Endodermal cell (in vitro differentiated cells): ENCODE data around the gene POU2AF1. TPM values are rescaled to one million over a fixed set of nuclear protein-coding genes. Genes with fewer than 3 reads are reported as not detected.

ENCODE experiments used
- DNase-seq: peaks from one replicate; pipeline ENCODE4 v3.0.0-alpha.2; 2017
- H3K27ac ChIP-seq: 2 replicates; pipeline ENCODE4 v1.5.1; 2013; ENCODE audit warnings: mild to moderate bottlenecking, low read depth, low read length, moderate library complexity
- H3K27me3 ChIP-seq: 2 replicates; pipeline ENCODE4 v1.6.1; 2013; ENCODE audit warnings: mild to moderate bottlenecking, low read length, moderate library complexity; ENCODE audit not compliant: insufficient read depth, control insufficient read depth, poor library complexity, severe bottlenecking
- H3K36me3 ChIP-seq: 2 replicates; pipeline ENCODE4 v1.7.0; 2013; ENCODE audit warnings: mild to moderate bottlenecking, low read length, moderate library complexity; ENCODE audit not compliant: control insufficient read depth, insufficient read depth
- H3K4me1 ChIP-seq: one replicate; pipeline ENCODE4 v1.7.0; 2013; ENCODE audit warnings: low read length; ENCODE audit not compliant: control insufficient read depth, insufficient read depth
- H3K4me3 ChIP-seq: 2 replicates; pipeline ENCODE4 v1.5.1; 2013; ENCODE audit warnings: mild to moderate bottlenecking, low read length, moderate library complexity
- H3K9ac ChIP-seq: 2 replicates; pipeline ENCODE4 v1.6.1; 2013; ENCODE audit warnings: mild to moderate bottlenecking, low read length, moderate library complexity; ENCODE audit not compliant: poor library complexity, severe bottlenecking; ENCODE audit errors: extremely low read depth
- H3K9me3 ChIP-seq: 2 replicates; pipeline ENCODE4 v1.6.1; 2013; ENCODE audit warnings: mild to moderate bottlenecking, low read length, moderate library complexity; ENCODE audit not compliant: control insufficient read depth
- H3K27ac Mint-ChIP-seq: 2 replicates; pipeline ENCODE4 v1.8.0; 2020; ENCODE audit warnings: mixed read lengths
- H3K27me3 Mint-ChIP-seq: 2 replicates; pipeline ENCODE4 v1.8.0; 2021; ENCODE audit warnings: mild to moderate bottlenecking, mixed read lengths; ENCODE audit not compliant: insufficient read depth
- H3K36me3 Mint-ChIP-seq: 2 replicates; pipeline ENCODE4 v1.8.0; 2020; ENCODE audit warnings: low read depth, mixed read lengths
- H3K4me1 Mint-ChIP-seq: 2 replicates; pipeline ENCODE4 v1.8.0; 2020; ENCODE audit warnings: mixed read lengths
- H3K4me3 Mint-ChIP-seq: 2 replicates; pipeline ENCODE4 v1.8.0; 2020; ENCODE audit warnings: mild to moderate bottlenecking, moderate library complexity, mixed read lengths
- H3K9me3 Mint-ChIP-seq: 2 replicates; pipeline ENCODE4 v1.8.0; 2020; ENCODE audit warnings: mild to moderate bottlenecking, mixed read lengths
- WGBS, 2 experiments: methylation state at CpG; one replicate each; pipeline versions ENCODE4 v1.1.5 to v1.1.7; 2013; ENCODE audit warnings: missing lambda C conversion rate in 2 of 2, mixed read lengths in 1 of 2; ENCODE audit not compliant: insufficient coverage in 1 of 2, insufficient read length in 1 of 2; 5-methylcytosine and 5-hydroxymethylcytosine counted together
- total RNA-seq, 2 donors: library from RNA; stranded (reverse); fragmentation: NEBNext Ultra II Directional in 1 of 2; extraction: Animal tissue kit (Norgen Biotek cat#: 25700) in 1 of 2; gene quantifications; 2 replicates in 1 of 2; 3 replicates in 1 of 2; pipeline ENCODE4 v1.2.1, GENCODE V29; 2021
- TF ChIP-seq, protein P1 (sequence below): fragments of 200-600 bp; sonication (generic); conservative IDR thresholded peaks from 2 replicates; pipeline ENCODE4 v1.5.0; 2021; ENCODE audit warnings: antibody characterized with exemption, mild to moderate bottlenecking

Gene POU2AF1
- total RNA-seq, 2 donors from 2014 or later: 0.46 to 0.77 TPM

DNA sequence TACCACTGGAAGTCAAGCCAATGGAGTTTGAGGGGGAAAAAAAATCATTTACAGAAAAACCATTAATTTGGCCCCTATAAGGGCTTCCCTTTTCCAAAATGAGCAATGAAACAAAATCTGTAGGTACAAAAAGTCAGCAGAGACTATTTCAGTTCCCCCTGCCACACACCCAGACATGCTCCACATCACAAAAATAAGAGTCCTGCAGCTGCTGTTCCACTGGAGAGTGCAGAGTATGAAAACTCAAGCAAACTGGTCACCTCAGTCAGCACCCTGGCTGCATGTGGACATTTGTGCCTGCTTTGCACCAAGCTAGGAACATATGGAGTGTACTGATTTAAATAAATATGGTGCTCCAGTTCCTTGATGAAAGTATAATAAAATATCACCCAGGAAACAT is 15.1 kb downstream of the POU2AF1 start:
- Histone ChIP-seq H3K27ac (no peak overlapping the region), H3K27me3 (no peaks in the 10 kb centered on the region), H3K4me1 (peaks cover 8% of the 10 kb centered on the region), H3K4me3 (no peak overlapping the region), H3K36me3 (no peaks in the 10 kb centered on the region), H3K9ac (no peak overlapping the region), H3K9me3 (no peaks in the 10 kb centered on the region)
- Mint-ChIP-seq H3K36me3 (no peaks in the 10 kb centered on the region), H3K27ac (no peak overlapping the region), H3K27me3 (peaks cover 14% of the 10 kb centered on the region), H3K9me3 (no peaks in the 10 kb centered on the region), H3K4me1 (peaks cover 13% of the 10 kb centered on the region), H3K4me3 (no peak overlapping the region)
- no peak for DNase-seq
- TF ChIP-seq, protein P1, sequence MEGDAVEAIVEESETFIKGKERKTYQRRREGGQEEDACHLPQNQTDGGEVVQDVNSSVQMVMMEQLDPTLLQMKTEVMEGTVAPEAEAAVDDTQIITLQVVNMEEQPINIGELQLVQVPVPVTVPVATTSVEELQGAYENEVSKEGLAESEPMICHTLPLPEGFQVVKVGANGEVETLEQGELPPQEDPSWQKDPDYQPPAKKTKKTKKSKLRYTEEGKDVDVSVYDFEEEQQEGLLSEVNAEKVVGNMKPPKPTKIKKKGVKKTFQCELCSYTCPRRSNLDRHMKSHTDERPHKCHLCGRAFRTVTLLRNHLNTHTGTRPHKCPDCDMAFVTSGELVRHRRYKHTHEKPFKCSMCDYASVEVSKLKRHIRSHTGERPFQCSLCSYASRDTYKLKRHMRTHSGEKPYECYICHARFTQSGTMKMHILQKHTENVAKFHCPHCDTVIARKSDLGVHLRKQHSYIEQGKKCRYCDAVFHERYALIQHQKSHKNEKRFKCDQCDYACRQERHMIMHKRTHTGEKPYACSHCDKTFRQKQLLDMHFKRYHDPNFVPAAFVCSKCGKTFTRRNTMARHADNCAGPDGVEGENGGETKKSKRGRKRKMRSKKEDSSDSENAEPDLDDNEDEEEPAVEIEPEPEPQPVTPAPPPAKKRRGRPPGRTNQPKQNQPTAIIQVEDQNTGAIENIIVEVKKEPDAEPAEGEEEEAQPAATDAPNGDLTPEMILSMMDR: no peak

DNA sequence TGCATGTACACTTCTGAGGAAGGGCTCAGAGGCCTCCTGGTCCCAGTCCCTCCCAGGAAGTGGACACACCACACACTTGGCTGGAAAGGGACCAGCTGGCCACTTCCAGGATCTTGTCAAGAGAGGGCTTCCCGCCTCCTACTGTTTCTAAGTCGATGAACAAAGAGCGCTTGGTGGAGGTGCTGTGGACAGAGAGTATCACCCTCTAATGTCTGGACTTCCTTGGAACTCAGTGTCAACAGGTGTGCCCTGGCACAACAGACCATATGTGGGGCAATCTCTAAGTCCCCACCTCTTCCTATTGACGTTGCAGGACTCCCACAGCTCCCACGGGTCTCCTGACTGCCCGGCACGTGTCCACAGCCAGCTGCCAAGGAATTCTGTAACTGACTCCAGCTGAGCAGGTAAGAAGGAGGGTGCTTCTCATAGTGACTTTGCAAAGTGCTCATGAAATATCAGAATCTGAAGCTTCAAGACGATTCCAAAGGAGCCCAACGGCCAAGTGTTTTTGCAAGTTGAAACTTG is 16.1 kb downstream of the POU2AF1 start:
- H3K9ac ChIP-seq: no peak overlapping the region
- peaks cover 8% of the 10 kb centered on the region for H3K4me1 ChIP-seq
- Mint-ChIP-seq H3K27me3 (peaks cover 12% of the 10 kb centered on the region), H3K36me3 (no peaks in the 10 kb centered on the region), H3K9me3 (no peaks in the 10 kb centered on the region), H3K4me1 (peaks cover 13% of the 10 kb centered on the region), H3K27ac (no peak overlapping the region), H3K4me3 (no peak overlapping the region)
- H3K27me3 ChIP-seq: no peaks in the 10 kb centered on the region
- no peak overlapping the region for H3K27ac ChIP-seq
- DNase-seq: no peak
- H3K36me3 ChIP-seq: no peaks in the 10 kb centered on the region
- no peaks in the 10 kb centered on the region for H3K9me3 ChIP-seq
- WGBS, 2 experiments: 85 to 88% methylated on average over 4 to 9 of the region's 9 CpGs
- H3K4me3 ChIP-seq: no peak overlapping the region
- TF ChIP-seq, protein P1: no peak

DNA sequence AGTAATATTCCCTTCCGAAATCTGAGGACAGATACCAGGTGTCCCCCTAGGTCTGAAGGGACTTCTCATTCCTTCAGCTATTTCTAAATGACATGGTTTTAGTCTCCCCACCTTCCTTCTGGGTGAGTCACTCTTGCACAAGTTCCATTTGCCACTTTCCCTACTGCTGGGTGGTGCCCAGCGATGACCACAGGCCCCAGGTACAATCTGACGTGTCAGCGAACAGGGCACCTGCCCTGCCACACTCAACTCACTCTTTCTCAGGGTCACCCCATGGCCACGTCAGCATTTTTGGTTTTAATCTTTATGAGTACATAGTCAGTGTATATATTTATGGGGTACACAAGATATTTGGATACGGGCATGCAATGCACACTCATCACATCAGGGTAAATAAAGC is 17.2 kb downstream of the POU2AF1 start:
- no peak overlapping the region for H3K4me3 ChIP-seq
- H3K27me3 ChIP-seq: no peaks in the 10 kb centered on the region
- no peaks in the 10 kb centered on the region for H3K9me3 ChIP-seq
- H3K4me1 Mint-ChIP-seq: peaks cover 13% of the 10 kb centered on the region
- H3K27ac Mint-ChIP-seq: no peak overlapping the region
- no peaks in the 10 kb centered on the region for H3K9me3 Mint-ChIP-seq
- H3K9ac ChIP-seq: no peak overlapping the region
- no peak for DNase-seq
- peaks cover 10% of the 10 kb centered on the region for H3K27me3 Mint-ChIP-seq
- 92 to 100% methylated on average over 4 to 6 of the region's 6 CpGs for WGBS, 2 experiments
- no peaks in the 10 kb centered on the region for H3K36me3 Mint-ChIP-seq
- H3K4me3 Mint-ChIP-seq: no peak overlapping the region
- TF ChIP-seq, protein P1: no peak
- peaks cover 8% of the 10 kb centered on the region for H3K4me1 ChIP-seq
- H3K36me3 ChIP-seq: no peaks in the 10 kb centered on the region
- no peak overlapping the region for H3K27ac ChIP-seq
